Astrocyte (in vitro differentiated cells and primary cell): ENCODE measurements around the gene TSR2.

Experiments used
- EZH2 ChIP-seq: IDR thresholded peaks from 2 replicates; pipeline ENCODE4 v1.6.1; 2012; ENCODE audit warnings: mild to moderate bottlenecking, low read length, inconsistent platforms; ENCODE audit not compliant: insufficient read depth
- TF ChIP-seq, protein P1 (sequence below): IDR thresholded peaks from 2 replicates; pipeline ENCODE4 v1.5.1; 2011; ENCODE audit warnings: low read depth, mild to moderate bottlenecking, inconsistent platforms, low read length, moderate library complexity; ENCODE audit not compliant: insufficient read depth

GRCh38 chrX:54483946-54484345 lies 43.7 kb downstream of the TSR2 start:
- TF ChIP-seq EZH2, result no peak
- TF ChIP-seq, protein P1, sequence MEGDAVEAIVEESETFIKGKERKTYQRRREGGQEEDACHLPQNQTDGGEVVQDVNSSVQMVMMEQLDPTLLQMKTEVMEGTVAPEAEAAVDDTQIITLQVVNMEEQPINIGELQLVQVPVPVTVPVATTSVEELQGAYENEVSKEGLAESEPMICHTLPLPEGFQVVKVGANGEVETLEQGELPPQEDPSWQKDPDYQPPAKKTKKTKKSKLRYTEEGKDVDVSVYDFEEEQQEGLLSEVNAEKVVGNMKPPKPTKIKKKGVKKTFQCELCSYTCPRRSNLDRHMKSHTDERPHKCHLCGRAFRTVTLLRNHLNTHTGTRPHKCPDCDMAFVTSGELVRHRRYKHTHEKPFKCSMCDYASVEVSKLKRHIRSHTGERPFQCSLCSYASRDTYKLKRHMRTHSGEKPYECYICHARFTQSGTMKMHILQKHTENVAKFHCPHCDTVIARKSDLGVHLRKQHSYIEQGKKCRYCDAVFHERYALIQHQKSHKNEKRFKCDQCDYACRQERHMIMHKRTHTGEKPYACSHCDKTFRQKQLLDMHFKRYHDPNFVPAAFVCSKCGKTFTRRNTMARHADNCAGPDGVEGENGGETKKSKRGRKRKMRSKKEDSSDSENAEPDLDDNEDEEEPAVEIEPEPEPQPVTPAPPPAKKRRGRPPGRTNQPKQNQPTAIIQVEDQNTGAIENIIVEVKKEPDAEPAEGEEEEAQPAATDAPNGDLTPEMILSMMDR, result no peak
